OCI-LY7 (cell line): Measurements from ENCODE around the gene PDSS1. TPM values are rescaled to one million over a fixed set of nuclear protein-coding genes. Genes with fewer than 3 reads are reported as not detected.

Experiments used
- BruUV-seq: library from RNA; stranded (reverse); fragments of 400-500 nt; replicated peaks from 2 replicates; lab custom pipeline; 2021; lab: Mats Ljungman, UMichigan
- CTCF ChIA-PET: fragments of 300-600 bp; sonication (Branson Sonifier 250); formaldehyde crosslinking; loops from one replicate; lab custom pipeline; 2022; ENCODE audit warnings: antibody characterized with exemption; ENCODE audit not compliant: unreplicated experiment; lab: Charles Lee
- POLR2A ChIA-PET: fragments of 300-600 bp; sonication (Branson Sonifier 250); formaldehyde crosslinking; loops from one replicate; lab custom pipeline; 2022; ENCODE audit warnings: antibody characterized with exemption; lab: Charles Lee
- DNase-seq: peaks from one replicate; pipeline ENCODE4 v3.0.0-alpha.2; 2015; ENCODE audit warnings: low spot score
- H2AFZ ChIP-seq: fragments of 200-600 bp; sonication (generic), shearing (Covaris generic); 2 replicates; pipeline ENCODE4 v1.6.1; 2014; ENCODE audit warnings: mild to moderate bottlenecking, antibody characterized with exemption, low read length, moderate library complexity
- H3K27ac ChIP-seq: fragments of 200-600 bp; sonication (generic); 2 replicates; pipeline ENCODE4 v1.5.1; 2014; ENCODE audit warnings: mixed run types, low read depth, mild to moderate bottlenecking, moderate library complexity, low read length, inconsistent platforms; ENCODE audit not compliant: poor library complexity, severe bottlenecking
- H3K36me3 ChIP-seq: fragments of 200-600 bp; sonication (generic); 2 replicates; pipeline ENCODE4 v1.6.1; 2014; ENCODE audit warnings: mild to moderate bottlenecking, antibody characterized with exemption, low read length, moderate library complexity, mixed read lengths; ENCODE audit not compliant: insufficient read depth
- H3K4me1 ChIP-seq: fragments of 200-600 bp; sonication (generic); 2 replicates; pipeline ENCODE4 v1.5.1; 2014; ENCODE audit warnings: mild to moderate bottlenecking, low read length; ENCODE audit not compliant: insufficient read depth, poor library complexity, severe bottlenecking
- H3K4me2 ChIP-seq: fragments of 200-600 bp; sonication (generic); 2 replicates; pipeline ENCODE4 v1.6.1; 2014; ENCODE audit warnings: mild to moderate bottlenecking, low read length
- H3K4me3 ChIP-seq: fragments of 200-600 bp; sonication (generic); 2 replicates; pipeline ENCODE4 v1.5.1; 2014; ENCODE audit warnings: mild to moderate bottlenecking, low read depth, low read length; ENCODE audit not compliant: poor library complexity, severe bottlenecking
- H3K79me2 ChIP-seq: fragments of 200-600 bp; sonication (generic); 2 replicates; pipeline ENCODE4 v1.6.1; 2016; ENCODE audit warnings: low read depth, mild to moderate bottlenecking, low read length, moderate library complexity, mixed read lengths; ENCODE audit not compliant: insufficient read depth
- H3K9me2 ChIP-seq: fragments of 200-600 bp; sonication (generic); 2 replicates; pipeline ENCODE4 v1.6.1; 2016; ENCODE audit warnings: mild to moderate bottlenecking, low read length, mixed read lengths; ENCODE audit not compliant: insufficient read depth
- H3K9me3 ChIP-seq: fragments of 200-600 bp; sonication (generic); 2 replicates; pipeline ENCODE4 v1.6.1; 2014; ENCODE audit warnings: mild to moderate bottlenecking, mixed run types, low read length, mixed read lengths
- H4K20me1 ChIP-seq: fragments of 200-600 bp; sonication (generic); 2 replicates; pipeline ENCODE4 v1.6.1; 2014; ENCODE audit warnings: mild to moderate bottlenecking, antibody characterized with exemption, low read length, moderate library complexity, mixed read lengths; ENCODE audit not compliant: insufficient read depth
- CTCF ChIP-seq: fragments of 200-600 bp; sonication (generic); conservative IDR thresholded peaks from 2 replicates; pipeline ENCODE4 v1.5.1; 2014; ENCODE audit warnings: mild to moderate bottlenecking, antibody characterized with exemption, low read length, moderate library complexity, mixed read lengths
- EZH2phosphoT487 ChIP-seq: fragments of 200-600 bp; sonication (generic); IDR thresholded peaks from 2 replicates; pipeline ENCODE4 v1.6.1; 2018; ENCODE audit warnings: low read depth, borderline replicate concordance, mild to moderate bottlenecking, mixed run types, antibody characterized with exemption, low read length, moderate library complexity, mixed read lengths
- intact Hi-C: fragments of 100-400 bp; cut with micrococcal nuclease; formaldehyde crosslinking; loops from one replicate; pipeline ENCODE4 v1.10.0; 2022; ENCODE audit not compliant: unreplicated experiment
- total RNA-seq, 2 experiments: library from RNA; depleted of rRNA in 1 of 2; stranded (reverse); fragments of >200 nt in 1 of 2; shearing (Covaris generic) in 1 of 2; gene quantifications; 2 replicates each; pipeline ENCODE4 v1.2.3, GENCODE V29; 2014 to 2022

Gene PDSS1
- total RNA-seq, 2 experiments from 2014 or later, result 16.9 to 20.4 TPM

GRCh38 chr10:26665080-26666048 lies 32.1 kb upstream of the PDSS1 start:
- ChIA-PET POLR2A (no interaction called here), CTCF (no interaction called here)
- Histone ChIP-seq H3K4me2 (no peak overlapping the region), H3K9me2 (no peaks in the 10 kb centered on the region), H3K9me3 (peaks cover 5% of the 10 kb centered on the region; the same call in 1 of the 2 replicates), H3K4me1 (no peaks in the 10 kb centered on the region), H3K4me3 (no peak overlapping the region), H3K27ac (no peak overlapping the region), H3K36me3 (no peaks in the 10 kb centered on the region), H2AFZ (no peak overlapping the region), H4K20me1 (no peaks in the 10 kb centered on the region), H3K79me2 (no peaks in the 10 kb centered on the region)
- intact Hi-C loops, result no loop called here
- no peak for DNase-seq
- no TSS peak for BruUV-seq
- TF ChIP-seq EZH2phosphoT487, result no peak
- TF ChIP-seq CTCF, result no peak

GRCh38 chr10:26675873-26676257 lies 21.6 kb upstream of the PDSS1 start:
- no peak for TF ChIP-seq CTCF
- no peak overlapping the region for H3K27ac ChIP-seq
- DNase-seq, result no peak
- ChIA-PET CTCF (no interaction called here), POLR2A (no interaction called here)
- no peaks in the 10 kb centered on the region for H4K20me1 ChIP-seq
- no peaks in the 10 kb centered on the region for H3K4me1 ChIP-seq
- intact Hi-C loops, result no loop called here
- H3K36me3 ChIP-seq, result no peaks in the 10 kb centered on the region
- no peak overlapping the region for H2AFZ ChIP-seq
- no peak overlapping the region for H3K4me3 ChIP-seq
- H3K79me2 ChIP-seq, result no peaks in the 10 kb centered on the region
- no TSS peak for BruUV-seq
- H3K9me2 ChIP-seq, result no peaks in the 10 kb centered on the region
- H3K4me2 ChIP-seq, result no peak overlapping the region
- no peaks in the 10 kb centered on the region for H3K9me3 ChIP-seq

- intact Hi-C loops, result no loop called here
- no peaks in the 10 kb centered on the region for H3K79me2 ChIP-seq
- H3K27ac ChIP-seq, result no peak overlapping the region
- H2AFZ ChIP-seq, result no peak overlapping the region
- H4K20me1 ChIP-seq, result no peaks in the 10 kb centered on the region
- no peak overlapping the region for H3K4me3 ChIP-seq
- H3K4me1 ChIP-seq, result peaks cover 13% of the 10 kb centered on the region
- H3K4me2 ChIP-seq, result no peak overlapping the region
- TF ChIP-seq CTCF, result no peak
- TF ChIP-seq EZH2phosphoT487, result no peak
- ChIA-PET POLR2A (interaction anchor here (0.6 to 1.4 kb wide), 3 partner anchors 18 to 75 kb away, joined by 3 to 9 read pairs (median 3); partner anchors contain the start of gene PDSS1), CTCF (no interaction called here)
- no peaks in the 10 kb centered on the region for H3K36me3 ChIP-seq
- no TSS peak for BruUV-seq
- H3K9me2 ChIP-seq, result no peaks in the 10 kb centered on the region
- no peak for DNase-seq
- H3K9me3 ChIP-seq, result no peaks in the 10 kb centered on the region
These were observed 17.9 kb upstream of the PDSS1 start for GRCh38 chr10:26679588-26679987.
